DMS79 treated with DMSO at 0.1 percent for 48 hours (cell line): ENCODE measurements around the gene MRFAP1L1.

Experiments used
- DNase-seq: peaks from one replicate; lab custom pipeline; 2025; lab: John Stamatoyannopoulos, UW

Gene MRFAP1L1

GRCh38 chr4:6660430-6660829 lies 49.2 kb downstream of the MRFAP1L1 start:
- no peak for DNase-seq

GRCh38 chr4:6659897-6660296 lies 49.8 kb downstream of the MRFAP1L1 start:
- no peak for DNase-seq

GRCh38 chr4:6658597-6659075 lies 51.0 kb downstream of the MRFAP1L1 start:
- no peak for DNase-seq

- no peak for DNase-seq
These were observed 51.5 kb downstream of the MRFAP1L1 start for GRCh38 chr4:6658209-6658595.
